Heart left ventricle (tissue), 13 donors: ENCODE data around the gene GABRQ.
"Not testable (repeated sequence)": the region's sequence is repeated elsewhere in the genome, so short reads cannot be mapped to it uniquely, and the experiment has no call there.

Experiments
- POLR2A ChIP-seq, 2 donors: fragments of 450-650 bp; IDR thresholded peaks; one replicate each; pipeline ENCODE4 v1.6.1; 2017; ENCODE audit warnings: antibody characterized with exemption in 2 of 2, mild to moderate bottlenecking in 2 of 2, moderate library complexity in 2 of 2
- TF ChIP-seq, protein P1 (sequence below), 12 donors: fragments of 200-600 bp; sonication (generic) in 4 of 12; IDR thresholded peaks; one replicate each; pipeline versions ENCODE4 v1.5.0 to v1.8.0; 2018 to 2022; ENCODE audit warnings: antibody characterized with exemption in 12 of 12, mild to moderate bottlenecking in 5 of 12
- donor health status: ischemic (EF 13 %, LVEDD 7.1; RV severe dilation, severe dysfunction).
- donor health status: DM: no; HTN: yes; CAD: no.
- donor health status: DM: no; HTN: no; CAD: no.
- donor health status: ischemic (EF 25% LVEDD 6.9; RV normal size, moderate dysfunction).
- donor health status: ischemic (EF 25% LVEDD 5.7; RV mildly dilated, moderate dysfunction).
- donor health status: ischemic (EF 35%, LVEDD 5.7; RV mildly dilated, moderate dysfunction).
- donor health status: nonischemic (EF 11% LVEDD 7.7; RV severe dilation, severe dysfunction).
- donor health status: DM: yes; HTN: yes; CAD: no.
- donor health status: PGD.
- donor health status: ischemic (EF 29% LVEDD 5.4; RV normal size, mild dysfunction).
- donor health status: nonischemic (EF 23%, LVEDD 6.1; RV moderate dilation, normal function).

- TF ChIP-seq, protein P1, sequence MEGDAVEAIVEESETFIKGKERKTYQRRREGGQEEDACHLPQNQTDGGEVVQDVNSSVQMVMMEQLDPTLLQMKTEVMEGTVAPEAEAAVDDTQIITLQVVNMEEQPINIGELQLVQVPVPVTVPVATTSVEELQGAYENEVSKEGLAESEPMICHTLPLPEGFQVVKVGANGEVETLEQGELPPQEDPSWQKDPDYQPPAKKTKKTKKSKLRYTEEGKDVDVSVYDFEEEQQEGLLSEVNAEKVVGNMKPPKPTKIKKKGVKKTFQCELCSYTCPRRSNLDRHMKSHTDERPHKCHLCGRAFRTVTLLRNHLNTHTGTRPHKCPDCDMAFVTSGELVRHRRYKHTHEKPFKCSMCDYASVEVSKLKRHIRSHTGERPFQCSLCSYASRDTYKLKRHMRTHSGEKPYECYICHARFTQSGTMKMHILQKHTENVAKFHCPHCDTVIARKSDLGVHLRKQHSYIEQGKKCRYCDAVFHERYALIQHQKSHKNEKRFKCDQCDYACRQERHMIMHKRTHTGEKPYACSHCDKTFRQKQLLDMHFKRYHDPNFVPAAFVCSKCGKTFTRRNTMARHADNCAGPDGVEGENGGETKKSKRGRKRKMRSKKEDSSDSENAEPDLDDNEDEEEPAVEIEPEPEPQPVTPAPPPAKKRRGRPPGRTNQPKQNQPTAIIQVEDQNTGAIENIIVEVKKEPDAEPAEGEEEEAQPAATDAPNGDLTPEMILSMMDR (IDR thresholded peaks at IDR 0.05) = not testable (repeated sequence)
- not testable (repeated sequence) for TF ChIP-seq POLR2A (IDR thresholded peaks at IDR 0.05)
Observed at GRCh38 chrX:152674652-152675051, 37.0 kb downstream of the GABRQ start.
